Measurements from ENCODE around the gene EGFL8. TPM values are rescaled to one million over a fixed set of nuclear protein-coding genes. Genes with fewer than 3 reads are reported as not detected.
A peak's percentile ranks its signal among the peaks of the same experiment; 100 is the strongest.

Gene EGFL8
- total RNA-seq, 1 donor from 2014 or later = 0.26 TPM

- H3K36me3 ChIP-seq (ENCODE audit: control insufficient read depth, insufficient read depth, low read length) = peaks cover 9% of the 10 kb centered on the region
- peak; percentile 98 for DNase-seq (ENCODE audit: low read depth)
- no peak for TF ChIP-seq CTCF (IDR thresholded peaks at IDR 0.05; ENCODE audit: insufficient read depth, low read length, severe bottlenecking)
- FAIRE-seq = no peak
- no peaks in the 10 kb centered on the region for H3K27me3 ChIP-seq (ENCODE audit: control insufficient read depth, insufficient read depth, low read length)
- H3K4me3 ChIP-seq (ENCODE audit: low read depth, low read length) = peak within 1 kb of the TSS; percentile 85
Measured at GRCh38 chr6:32127717-32128592, 36.4 kb upstream of the EGFL8 start, which contains the start of gene ATF6B. Gene ATF6B (minus strand): TSS chr6:32128246. CDS start chr6:32128207, 39 bp downstream.

GRCh38 chr6:32128751-32129296 is 35.6 kb upstream of the EGFL8 start:
- DNase-seq (ENCODE audit: low read depth) (no peak), FAIRE-seq (no peak)
- Histone ChIP-seq H3K27me3 (ENCODE audit: control insufficient read depth, insufficient read depth, low read length) (no peaks in the 10 kb centered on the region), H3K36me3 (ENCODE audit: control insufficient read depth, insufficient read depth, low read length) (peaks cover 9% of the 10 kb centered on the region), H3K4me3 (ENCODE audit: low read depth, low read length) (no peak overlapping the region)
- TF ChIP-seq CTCF (IDR thresholded peaks at IDR 0.05; ENCODE audit: insufficient read depth, low read length, severe bottlenecking) = no peak

GRCh38 chr6:32129297-32130088 is 34.9 kb upstream of the EGFL8 start:
- H3K27me3 ChIP-seq (ENCODE audit: control insufficient read depth, insufficient read depth, low read length) = no peaks in the 10 kb centered on the region
- no peak for TF ChIP-seq CTCF (IDR thresholded peaks at IDR 0.05; ENCODE audit: insufficient read depth, low read length, severe bottlenecking)
- H3K4me3 ChIP-seq (ENCODE audit: low read depth, low read length) = peak overlapping the region; percentile 78
- FAIRE-seq (no peak), DNase-seq (ENCODE audit: low read depth) (no peak)
- H3K36me3 ChIP-seq (ENCODE audit: control insufficient read depth, insufficient read depth, low read length) = peaks cover 7% of the 10 kb centered on the region

- no peak overlapping the region for H3K4me3 ChIP-seq (ENCODE audit: low read depth, low read length)
- FAIRE-seq (no peak), DNase-seq (ENCODE audit: low read depth) (no peak)
- no peaks in the 10 kb centered on the region for H3K27me3 ChIP-seq (ENCODE audit: control insufficient read depth, insufficient read depth, low read length)
- no peaks in the 10 kb centered on the region for H3K36me3 ChIP-seq (ENCODE audit: control insufficient read depth, insufficient read depth, low read length)
- TF ChIP-seq CTCF (IDR thresholded peaks at IDR 0.05; ENCODE audit: insufficient read depth, low read length, severe bottlenecking) = no peak
Measured at GRCh38 chr6:32131439-32131948, 32.9 kb upstream of the EGFL8 start.

- TF ChIP-seq CTCF (IDR thresholded peaks at IDR 0.05; ENCODE audit: insufficient read depth, low read length, severe bottlenecking) = no peak
- Histone ChIP-seq H3K4me3 (ENCODE audit: low read depth, low read length) (no peak overlapping the region), H3K27me3 (ENCODE audit: control insufficient read depth, insufficient read depth, low read length) (no peaks in the 10 kb centered on the region), H3K36me3 (ENCODE audit: control insufficient read depth, insufficient read depth, low read length) (no peaks in the 10 kb centered on the region)
- no peak for FAIRE-seq
- no peak for DNase-seq (ENCODE audit: low read depth)
Measured at GRCh38 chr6:32132110-32132509, 32.3 kb upstream of the EGFL8 start.

All from bronchial epithelial cell (primary cell).